Activated CD4-positive, alpha-beta T cell treated with anti-CD3 and anti-CD28 coated beads, Interleukin-2, amount 50 U/mL, for 24 hours (primary cell): ENCODE data around the gene PRKCE.

Experiments
- DNase-seq, 2 donors: peaks; one replicate each; pipeline ENCODE4 v3.0.0-alpha.2; 2020; ENCODE audit warnings: low read depth in 1 of 2, low spot score in 1 of 2

The PRKCE gene

GRCh38 chr2:46066116-46066515, 414.6 kb downstream of the PRKCE start:
- DNase-seq = no peak

- no peak for DNase-seq
These were observed 415.1 kb downstream of the PRKCE start for GRCh38 chr2:46066601-46067000.

- no peak for DNase-seq
These were observed 415.6 kb downstream of the PRKCE start for GRCh38 chr2:46067062-46067461.

- DNase-seq = no peak
These were observed 416.2 kb downstream of the PRKCE start for GRCh38 chr2:46067501-46068305.

GRCh38 chr2:46068636-46069035, 417.2 kb downstream of the PRKCE start:
- no peak for DNase-seq

- no peak for DNase-seq
These were observed 419.6 kb downstream of the PRKCE start for GRCh38 chr2:46071074-46071473.

- no peak for DNase-seq
These were observed 420.8 kb downstream of the PRKCE start for GRCh38 chr2:46072101-46072820.

GRCh38 chr2:46073540-46074046, 422.1 kb downstream of the PRKCE start:
- DNase-seq = no peak

- no peak for DNase-seq
These were observed 423.0 kb downstream of the PRKCE start for GRCh38 chr2:46074501-46074900.

GRCh38 chr2:46075848-46076247, 424.4 kb downstream of the PRKCE start:
- DNase-seq = no peak

GRCh38 chr2:46076251-46076650, 424.8 kb downstream of the PRKCE start:
- no peak for DNase-seq

- DNase-seq = no peak
These were observed 425.4 kb downstream of the PRKCE start for GRCh38 chr2:46076875-46077274.

- DNase-seq = no peak
These were observed 426.1 kb downstream of the PRKCE start for GRCh38 chr2:46077522-46078107.

- DNase-seq = no peak
These were observed 428.6 kb downstream of the PRKCE start for GRCh38 chr2:46079985-46080560.

GRCh38 chr2:46082531-46083485, 431.3 kb downstream of the PRKCE start:
- DNase-seq = no peak

- no peak for DNase-seq
These were observed 435.1 kb downstream of the PRKCE start for GRCh38 chr2:46086578-46087070.

- DNase-seq = no peak
These were observed 436.0 kb downstream of the PRKCE start for GRCh38 chr2:46087492-46087891.

- DNase-seq = no peak
These were observed 439.5 kb downstream of the PRKCE start for GRCh38 chr2:46091004-46091403.

GRCh38 chr2:46091961-46092667, 440.6 kb downstream of the PRKCE start:
- DNase-seq = no peak

GRCh38 chr2:46094689-46095088, 443.2 kb downstream of the PRKCE start:
- DNase-seq = no peak
